ENCODE results near the gene WWC1.

- TF ChIP-seq CTCF (IDR thresholded peaks at IDR 0.05) (no peak), POLR2A (IDR thresholded peaks at IDR 0.05) (no peak)
Measured at GRCh38 chr5:168313596-168314204, 22.3 kb downstream of the WWC1 start.

Data from body of pancreas (tissue), 4 donors.